HG03558 (cell line): ENCODE data around the gene ITPR2.

Experiments used
- ATAC-seq: cut with Tn5 transposase; IDR thresholded peaks from one replicate; pipeline ENCODE4 v1.9.1; 2021; ENCODE audit warnings: moderate number of reproducible peaks; ENCODE audit not compliant: unreplicated experiment; ENCODE audit errors: extremely low read depth

ITPR2 gene

GRCh38 chr12:26825459-26826016 is 7.5 kb downstream of the ITPR2 start:
- no peak for ATAC-seq

- ATAC-seq = no peak
Measured at GRCh38 chr12:26823390-26823789, 9.6 kb downstream of the ITPR2 start.

GRCh38 chr12:26822026-26822425 is 11.0 kb downstream of the ITPR2 start:
- ATAC-seq = no peak

- ATAC-seq = no peak
Measured at GRCh38 chr12:26821212-26821701, 11.7 kb downstream of the ITPR2 start.

- no peak for ATAC-seq
Measured at GRCh38 chr12:26818636-26819035, 14.4 kb downstream of the ITPR2 start.

- ATAC-seq = no peak
Measured at GRCh38 chr12:26818201-26818600, 14.8 kb downstream of the ITPR2 start.

GRCh38 chr12:26817183-26817591 is 15.8 kb downstream of the ITPR2 start:
- no peak for ATAC-seq

GRCh38 chr12:26813812-26814211 is 19.2 kb downstream of the ITPR2 start:
- no peak for ATAC-seq

- no peak for ATAC-seq
Measured at GRCh38 chr12:26810330-26810729, 22.7 kb downstream of the ITPR2 start.

- ATAC-seq = no peak
Measured at GRCh38 chr12:26809611-26810285, 23.2 kb downstream of the ITPR2 start.

- no peak for ATAC-seq
Measured at GRCh38 chr12:26808766-26809476, 24.1 kb downstream of the ITPR2 start.

- ATAC-seq = no peak
Measured at GRCh38 chr12:26807292-26807691, 25.7 kb downstream of the ITPR2 start.

GRCh38 chr12:26806556-26806955 is 26.4 kb downstream of the ITPR2 start:
- no peak for ATAC-seq

GRCh38 chr12:26805401-26805971 is 27.5 kb downstream of the ITPR2 start:
- ATAC-seq = no peak

- no peak for ATAC-seq
Measured at GRCh38 chr12:26803552-26803951, 29.4 kb downstream of the ITPR2 start.

- ATAC-seq = no peak
Measured at GRCh38 chr12:26801486-26801885, 31.5 kb downstream of the ITPR2 start.

GRCh38 chr12:26800858-26801257 is 32.1 kb downstream of the ITPR2 start:
- no peak for ATAC-seq

GRCh38 chr12:26800347-26800746 is 32.6 kb downstream of the ITPR2 start:
- no peak for ATAC-seq

GRCh38 chr12:26799741-26800140 is 33.3 kb downstream of the ITPR2 start:
- no peak for ATAC-seq

- no peak for ATAC-seq
Measured at GRCh38 chr12:26798640-26799039, 34.4 kb downstream of the ITPR2 start.

GRCh38 chr12:26798023-26798422 is 35.0 kb downstream of the ITPR2 start:
- peak; percentile 65 for ATAC-seq
